K562 (cell line): ENCODE measurements around the gene TBL1XR1. TPM values are rescaled to one million over a fixed set of nuclear protein-coding genes. Genes with fewer than 3 reads are reported as not detected.

ENCODE experiments used
- ASH1L ChIP-seq: fragments of 450-650 bp; IDR thresholded peaks from 2 replicates; pipeline ENCODE4 v1.6.1; 2018; ENCODE audit warnings: borderline replicate concordance, mild to moderate bottlenecking, low read depth; ENCODE audit not compliant: partially characterized antibody
- BRF2 ChIP-seq: IDR thresholded peaks from 3 replicates; pipeline ENCODE4 v1.6.1; 2011; ENCODE audit warnings: borderline replicate concordance, mild to moderate bottlenecking; ENCODE audit not compliant: insufficient read length, insufficient read depth
- HNRNPH1 ChIP-seq: fragments of 200-400 bp; formaldehyde crosslinking; optimal IDR thresholded peaks from 2 replicates; pipeline ENCODE3; 2017; ENCODE audit warnings: low read depth, mild to moderate bottlenecking, low read length, moderate library complexity
- HNRNPUL1 ChIP-seq: fragments of 200-400 bp; formaldehyde crosslinking; IDR thresholded peaks from 2 replicates; pipeline ENCODE4 v1.6.1; 2017; ENCODE audit warnings: low read length
- JUNB ChIP-seq: fragments of 450-650 bp; formaldehyde crosslinking; conservative IDR thresholded peaks from 2 replicates; pipeline ENCODE4 v1.4.0; 2020; ENCODE audit warnings: mild to moderate bottlenecking
- LARP7 ChIP-seq: fragments of 450-650 bp; IDR thresholded peaks from 2 replicates; pipeline ENCODE4 v1.6.1; 2016
- PTTG1 ChIP-seq: fragments of 450-650 bp; IDR thresholded peaks from 2 replicates; pipeline ENCODE4 v1.6.1; 2016; ENCODE audit warnings: low read depth, mild to moderate bottlenecking, missing genetic modification characterization, missing compliant biosample characterization
- SP1 ChIP-seq: sonication (generic); formaldehyde crosslinking; IDR thresholded peaks from 2 replicates; pipeline ENCODE4 v1.8.1; 2022; ENCODE audit warnings: mild to moderate bottlenecking, missing genetic modification reagents
- TFAP4 ChIP-seq: sonication (generic); formaldehyde crosslinking; IDR thresholded peaks from 2 replicates; pipeline ENCODE4 v1.8.0; 2022; ENCODE audit warnings: missing genetic modification reagents, mild to moderate bottlenecking, moderate library complexity, borderline replicate concordance
- ZBTB2 ChIP-seq: fragments of 450-650 bp; IDR thresholded peaks from 2 replicates; pipeline ENCODE4 v1.6.1; 2016; ENCODE audit warnings: antibody characterized with exemption
- ZNF12 ChIP-seq: sonication (generic); formaldehyde crosslinking; IDR thresholded peaks from 2 replicates; pipeline ENCODE4 v1.4.0; 2020; ENCODE audit warnings: mild to moderate bottlenecking, missing genetic modification reagents
- ZNF239 ChIP-seq: fragments of 250-450 bp; sonication (Bioruptor Pico); IDR thresholded peaks from 2 replicates; pipeline ENCODE4 v1.4.0; 2020; ENCODE audit warnings: mild to moderate bottlenecking
- ZNF263 ChIP-seq: sonication (generic); formaldehyde crosslinking; IDR thresholded peaks from 2 replicates; pipeline ENCODE4 v1.8.0; 2022; ENCODE audit warnings: mild to moderate bottlenecking, missing genetic modification reagents, borderline replicate concordance
- ZNF41 ChIP-seq: fragments of 250-450 bp; sonication (Bioruptor Pico); conservative IDR thresholded peaks from 2 replicates; pipeline ENCODE4 v1.4.0; 2020; ENCODE audit warnings: mild to moderate bottlenecking
- ZNF584 ChIP-seq: fragments of 200-800 bp; sonication (Bioruptor generic); IDR thresholded peaks from 2 replicates; pipeline ENCODE4 v1.6.1; 2016; ENCODE audit warnings: low read depth, mild to moderate bottlenecking, missing genetic modification characterization, missing compliant biosample characterization
- ZNF76 ChIP-seq: fragments of 250-450 bp; sonication (Bioruptor Pico); IDR thresholded peaks from 2 replicates; pipeline ENCODE4 v1.4.0; 2020; ENCODE audit warnings: mild to moderate bottlenecking, moderate library complexity, borderline replicate concordance
- polyA plus RNA-seq, 8 experiments: library from polyadenylated mRNA; depleted of rRNA in 4 of 8; stranded (reverse) in 5 of 8; unstranded in 3 of 8; fragments of >200 nt; fragmentation: Nextera tagmentation in 2 of 8; fragmentation: Illumina TruSeq in 1 of 8; extraction: Ambion mirVana in 2 of 8; extraction: Trizol in 1 of 8; gene quantifications; 2 replicates each; pipeline versions ENCODE4 v1.2.1 to v1.2.3, GENCODE V29; 2011 to 2014; ENCODE audit warnings: inconsistent platforms in 1 of 8, missing spikeins in 1 of 8
- total RNA-seq, 7 experiments: library from RNA; depleted of rRNA in 6 of 7; stranded (reverse); fragments of >200 nt in 6 of 7; fragmentation: Illumina TruSeq in 2 of 7; extraction: Trizol in 2 of 7; gene quantifications; 2 replicates each; pipeline versions ENCODE4 v1.2.1 to v1.2.3, GENCODE V29; 2011 to 2021; ENCODE audit warnings: low replicate concordance in 1 of 7
- TF ChIP-seq, protein P1 (sequence below), 3 experiments: fragments of 200-800 bp in 1 of 3; fragments of 250-450 bp in 1 of 3; fragments of 450-650 bp in 1 of 3; sonication (Bioruptor Pico) in 1 of 3; sonication (Bioruptor generic) in 1 of 3; formaldehyde crosslinking in 1 of 3; IDR thresholded peaks; 2 replicates each; pipeline versions ENCODE4 v1.6.1 to v1.8.0; 2016 to 2022; ENCODE audit warnings: mild to moderate bottlenecking in 2 of 3, missing genetic modification characterization in 2 of 3, missing compliant biosample characterization in 1 of 3, moderate library complexity in 1 of 3
- TF ChIP-seq, protein P2 (sequence below): sonication (generic); formaldehyde crosslinking; IDR thresholded peaks from 2 replicates; pipeline ENCODE4 v1.4.0; 2020; ENCODE audit warnings: mild to moderate bottlenecking, missing genetic modification reagents

TBL1XR1 gene
- total and polyA plus RNA-seq, 9 of the 15 experiments (the other 6 are each of a cell fraction or from before 2014, with no cell fraction given), result 19.6 to 171 (median 83.3) TPM

DNA sequence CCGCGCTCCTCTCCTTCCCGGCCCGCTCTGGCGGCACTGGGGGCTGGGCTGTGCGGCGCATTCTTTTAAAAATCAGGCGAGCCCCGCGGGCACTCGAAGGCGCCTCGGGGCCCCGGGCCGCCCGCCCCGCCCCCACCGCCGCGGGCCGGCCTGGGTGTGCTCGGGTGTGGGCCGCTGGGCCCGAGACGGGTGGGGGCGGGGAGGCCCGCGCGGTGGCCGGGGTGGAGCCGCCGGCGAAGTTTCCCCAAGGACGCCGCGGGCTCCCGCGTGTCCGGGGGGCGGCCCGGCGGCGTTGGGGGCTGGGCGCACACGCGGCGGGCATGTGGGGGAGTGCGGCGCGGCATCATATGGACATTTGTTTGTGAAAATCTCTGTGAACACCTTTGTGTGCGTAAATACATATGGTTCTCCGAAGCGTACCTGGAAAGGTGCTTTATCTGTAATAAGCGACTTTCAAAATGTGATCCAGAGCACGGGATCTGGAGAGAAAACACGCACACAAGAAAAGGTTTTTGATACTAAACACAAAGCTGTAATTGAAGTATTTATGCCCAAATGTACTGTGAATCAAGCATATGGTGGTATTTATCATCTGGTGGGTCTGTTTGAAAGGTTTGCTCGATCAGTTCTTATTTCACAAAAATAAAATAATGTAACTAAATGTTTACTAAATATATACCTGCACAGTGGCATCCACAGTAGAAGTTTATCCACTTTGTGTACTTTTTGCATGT lies 612 bp upstream of the TBL1XR1 start (continued):
- TF ChIP-seq JUNB (CRISPR knock-in tag), result no peak
- TF ChIP-seq PTTG1 (tag), result no peak
- no peak for TF ChIP-seq BRF2
- TF ChIP-seq, protein P1, sequence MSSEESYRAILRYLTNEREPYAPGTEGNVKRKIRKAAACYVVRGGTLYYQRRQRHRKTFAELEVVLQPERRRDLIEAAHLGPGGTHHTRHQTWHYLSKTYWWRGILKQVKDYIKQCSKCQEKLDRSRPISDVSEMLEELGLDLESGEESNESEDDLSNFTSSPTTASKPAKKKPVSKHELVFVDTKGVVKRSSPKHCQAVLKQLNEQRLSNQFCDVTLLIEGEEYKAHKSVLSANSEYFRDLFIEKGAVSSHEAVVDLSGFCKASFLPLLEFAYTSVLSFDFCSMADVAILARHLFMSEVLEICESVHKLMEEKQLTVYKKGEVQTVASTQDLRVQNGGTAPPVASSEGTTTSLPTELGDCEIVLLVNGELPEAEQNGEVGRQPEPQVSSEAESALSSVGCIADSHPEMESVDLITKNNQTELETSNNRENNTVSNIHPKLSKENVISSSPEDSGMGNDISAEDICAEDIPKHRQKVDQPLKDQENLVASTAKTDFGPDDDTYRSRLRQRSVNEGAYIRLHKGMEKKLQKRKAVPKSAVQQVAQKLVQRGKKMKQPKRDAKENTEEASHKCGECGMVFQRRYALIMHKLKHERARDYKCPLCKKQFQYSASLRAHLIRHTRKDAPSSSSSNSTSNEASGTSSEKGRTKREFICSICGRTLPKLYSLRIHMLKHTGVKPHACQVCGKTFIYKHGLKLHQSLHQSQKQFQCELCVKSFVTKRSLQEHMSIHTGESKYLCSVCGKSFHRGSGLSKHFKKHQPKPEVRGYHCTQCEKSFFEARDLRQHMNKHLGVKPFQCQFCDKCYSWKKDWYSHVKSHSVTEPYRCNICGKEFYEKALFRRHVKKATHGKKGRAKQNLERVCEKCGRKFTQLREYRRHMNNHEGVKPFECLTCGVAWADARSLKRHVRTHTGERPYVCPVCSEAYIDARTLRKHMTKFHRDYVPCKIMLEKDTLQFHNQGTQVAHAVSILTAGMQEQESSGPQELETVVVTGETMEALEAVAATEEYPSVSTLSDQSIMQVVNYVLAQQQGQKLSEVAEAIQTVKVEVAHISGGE (CRISPR knock-in tag; IDR thresholded peaks at IDR 0.05), result peak in 1 of 3 experiments; percentile 41; a peak in 1 of 6 replicates
- no peak for TF ChIP-seq ZBTB2
- TF ChIP-seq ASH1L, result no peak
- no peak for TF ChIP-seq ZNF263
- TF ChIP-seq HNRNPUL1, result no peak
- TF ChIP-seq ZNF584, result no peak
- TF ChIP-seq ZNF239 (CRISPR knock-in tag), result no peak
- TF ChIP-seq ZNF76 (CRISPR knock-in tag), result no peak
- TF ChIP-seq SP1 (CRISPR knock-in tag), result no peak
- no peak for TF ChIP-seq HNRNPH1
- TF ChIP-seq ZNF41, result no peak
- TF ChIP-seq LARP7, result no peak
- no peak for TF ChIP-seq TFAP4 (CRISPR knock-in tag)
- TF ChIP-seq, protein P2, sequence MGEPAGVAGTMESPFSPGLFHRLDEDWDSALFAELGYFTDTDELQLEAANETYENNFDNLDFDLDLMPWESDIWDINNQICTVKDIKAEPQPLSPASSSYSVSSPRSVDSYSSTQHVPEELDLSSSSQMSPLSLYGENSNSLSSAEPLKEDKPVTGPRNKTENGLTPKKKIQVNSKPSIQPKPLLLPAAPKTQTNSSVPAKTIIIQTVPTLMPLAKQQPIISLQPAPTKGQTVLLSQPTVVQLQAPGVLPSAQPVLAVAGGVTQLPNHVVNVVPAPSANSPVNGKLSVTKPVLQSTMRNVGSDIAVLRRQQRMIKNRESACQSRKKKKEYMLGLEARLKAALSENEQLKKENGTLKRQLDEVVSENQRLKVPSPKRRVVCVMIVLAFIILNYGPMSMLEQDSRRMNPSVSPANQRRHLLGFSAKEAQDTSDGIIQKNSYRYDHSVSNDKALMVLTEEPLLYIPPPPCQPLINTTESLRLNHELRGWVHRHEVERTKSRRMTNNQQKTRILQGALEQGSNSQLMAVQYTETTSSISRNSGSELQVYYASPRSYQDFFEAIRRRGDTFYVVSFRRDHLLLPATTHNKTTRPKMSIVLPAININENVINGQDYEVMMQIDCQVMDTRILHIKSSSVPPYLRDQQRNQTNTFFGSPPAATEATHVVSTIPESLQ (CRISPR knock-in tag), result no peak
- TF ChIP-seq ZNF12 (CRISPR knock-in tag), result no peak
